GM23248 (cell line): ENCODE data around the gene NHS. TPM values are rescaled to one million over a fixed set of nuclear protein-coding genes. Genes with fewer than 3 reads are reported as not detected.
A peak's percentile ranks its signal among the peaks of the same experiment; 100 is the strongest.

ENCODE experiments used
- DNase-seq: peaks from one replicate; pipeline ENCODE4 v3.0.0-alpha.2; 2015
- H2AFZ ChIP-seq: fragments of 200-600 bp; sonication (generic); 2 replicates; pipeline ENCODE4 v1.6.1; 2016; ENCODE audit warnings: antibody characterized with exemption
- H3F3A ChIP-seq: fragments of 200-600 bp; sonication (generic); 2 replicates; pipeline ENCODE4 v1.6.1; 2016; ENCODE audit warnings: mild to moderate bottlenecking, antibody characterized with exemption, mixed run types; ENCODE audit not compliant: insufficient read depth
- H3K27ac ChIP-seq: fragments of 200-600 bp; sonication (generic); 2 replicates; pipeline ENCODE4 v1.5.1; 2016; ENCODE audit warnings: mild to moderate bottlenecking
- H3K27me3 ChIP-seq: fragments of 200-600 bp; sonication (generic); replicated peaks from 2 replicates; pipeline ENCODE4 v1.6.1; 2016; ENCODE audit warnings: mild to moderate bottlenecking; ENCODE audit not compliant: insufficient read depth
- H3K36me3 ChIP-seq: fragments of 200-600 bp; sonication (generic); 2 replicates; pipeline ENCODE4 v1.6.1; 2016; ENCODE audit warnings: low read depth, mild to moderate bottlenecking
- H3K4me1 ChIP-seq: fragments of 200-600 bp; sonication (generic); 2 replicates; pipeline ENCODE4 v1.6.1; 2016; ENCODE audit warnings: mild to moderate bottlenecking; ENCODE audit not compliant: insufficient read depth
- H3K4me2 ChIP-seq: fragments of 200-600 bp; sonication (generic); one replicate; pipeline ENCODE4 v1.6.1; 2016; ENCODE audit warnings: mild to moderate bottlenecking; ENCODE audit not compliant: unreplicated experiment
- H3K4me3 ChIP-seq: fragments of 200-600 bp; sonication (generic); 2 replicates; pipeline ENCODE4 v1.5.1; 2016; ENCODE audit warnings: mild to moderate bottlenecking
- H3K79me2 ChIP-seq: fragments of 200-600 bp; sonication (generic); 2 replicates; pipeline ENCODE4 v1.6.1; 2016; ENCODE audit warnings: mild to moderate bottlenecking; ENCODE audit not compliant: insufficient read depth
- H3K9ac ChIP-seq: fragments of 200-600 bp; sonication (generic); 2 replicates; pipeline ENCODE4 v1.6.1; 2016; ENCODE audit warnings: mild to moderate bottlenecking
- H3K9me2 ChIP-seq: fragments of 200-600 bp; sonication (generic); 2 replicates; pipeline ENCODE4 v1.6.1; 2016; ENCODE audit warnings: mixed run types, mild to moderate bottlenecking, moderate library complexity; ENCODE audit not compliant: insufficient read depth
- H3K9me3 ChIP-seq: fragments of 200-600 bp; sonication (generic); one replicate; pipeline ENCODE4 v1.6.1; 2017; ENCODE audit warnings: low read depth
- H4K20me1 ChIP-seq: fragments of 200-600 bp; sonication (generic); 2 replicates; pipeline ENCODE4 v1.6.0; 2016; ENCODE audit not compliant: insufficient read depth
- EZH2 ChIP-seq: fragments of 200-600 bp; sonication (generic); IDR thresholded peaks from 2 replicates; pipeline ENCODE4 v1.6.1; 2018; ENCODE audit warnings: antibody characterized with exemption, mild to moderate bottlenecking; ENCODE audit not compliant: insufficient read depth, poor library complexity, severe bottlenecking
- EZH2phosphoT487 ChIP-seq: fragments of 200-600 bp; sonication (generic); IDR thresholded peaks from 2 replicates; pipeline ENCODE4 v1.6.1; 2018; ENCODE audit warnings: antibody characterized with exemption, moderate library complexity, mild to moderate bottlenecking, low read depth; ENCODE audit not compliant: insufficient read depth
- WGBS, 2 experiments: methylation state at CpG; one replicate each; pipeline ENCODE4 v1.1.6; 2015 to 2017; ENCODE audit warnings: low lambda C conversion rate in 2 of 2, low coverage in 1 of 2; ENCODE audit errors: missing lambda C conversion rate in 2 of 2; 5-methylcytosine and 5-hydroxymethylcytosine counted together
- in situ Hi-C: fragments of 300-500 bp; cut with MboI; formaldehyde crosslinking; loops from 2 replicates; pipeline ENCODE4 v1.15.0; 2020
- polyA plus RNA-seq: library from polyadenylated mRNA; unstranded; fragments of >200 nt; fragmentation: Nextera tagmentation; extraction: Ambion mirVana; gene quantifications from 2 replicates; pipeline ENCODE4 v1.2.1, GENCODE V29; 2016
- total RNA-seq: library from RNA; depleted of rRNA; stranded (reverse); fragments of >200 nt; shearing (Covaris generic); gene quantifications from 2 replicates; pipeline ENCODE4 v1.2.3, GENCODE V29; 2014

Gene NHS
- total and polyA plus RNA-seq, 2 experiments from 2014 or later = 1.0 to 5.6 TPM

DNA sequence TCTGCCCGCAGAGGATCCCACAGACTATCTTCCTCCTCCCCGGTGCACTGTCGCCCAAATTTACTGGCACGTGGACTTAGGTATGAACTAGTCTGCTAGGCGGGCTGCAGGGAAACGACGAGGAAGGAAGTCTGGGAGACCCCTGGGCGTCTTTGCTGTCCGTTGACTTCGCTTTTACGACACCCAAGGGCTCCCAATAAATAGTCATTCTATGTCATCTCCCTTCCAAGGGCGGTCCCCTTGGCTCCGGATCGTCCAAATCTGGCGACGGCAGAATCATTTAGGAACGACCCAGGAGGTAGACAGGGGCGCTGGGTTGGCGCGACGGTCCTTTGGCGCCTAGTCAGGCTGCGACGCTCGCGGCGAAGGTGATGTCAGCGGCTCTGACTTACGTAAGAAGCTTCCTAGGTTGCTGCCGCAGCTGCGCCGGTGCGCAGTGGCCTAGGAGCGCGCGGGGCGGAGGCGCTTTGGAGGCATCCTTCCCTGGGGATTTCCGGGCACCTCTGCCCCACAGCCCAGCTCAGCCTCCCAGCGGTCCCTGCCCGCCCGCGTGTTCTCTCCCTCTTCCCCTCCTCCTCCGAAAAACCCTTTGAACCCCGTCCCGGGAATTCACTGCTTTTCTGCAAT lies 2.2 kb downstream of the NHS start:
- H3K36me3 ChIP-seq = no peaks in the 10 kb centered on the region
- H3K27me3 ChIP-seq = no peaks in the 10 kb centered on the region
- peak overlapping the region; percentile 77 for H3K9ac ChIP-seq
- in situ Hi-C loops = no loop called here
- no peaks in the 10 kb centered on the region for H3K9me2 ChIP-seq
- H3K9me3 ChIP-seq = no peaks in the 10 kb centered on the region
- H4K20me1 ChIP-seq = no peaks in the 10 kb centered on the region
- H2AFZ ChIP-seq = peak overlapping the region; percentile 79
- H3K4me2 ChIP-seq = peak overlapping the region; percentile 94
- 0 to 1% methylated on average over 21 to 24 of the region's 46 CpGs for WGBS, 2 experiments
- H3K79me2 ChIP-seq = peaks cover 30% of the 10 kb centered on the region
- no peak overlapping the region for H3K27ac ChIP-seq
- H3K4me3 ChIP-seq = peak overlapping the region; percentile 80
- TF ChIP-seq EZH2 = no peak
- no peak for TF ChIP-seq EZH2phosphoT487
- 0 out of 2 replicates have a peak, but pooled peaks cover 6% of the 10 kb centered on the region for H3F3A ChIP-seq
- peak; percentile 77 for DNase-seq
- no peaks in the 10 kb centered on the region for H3K4me1 ChIP-seq

DNA sequence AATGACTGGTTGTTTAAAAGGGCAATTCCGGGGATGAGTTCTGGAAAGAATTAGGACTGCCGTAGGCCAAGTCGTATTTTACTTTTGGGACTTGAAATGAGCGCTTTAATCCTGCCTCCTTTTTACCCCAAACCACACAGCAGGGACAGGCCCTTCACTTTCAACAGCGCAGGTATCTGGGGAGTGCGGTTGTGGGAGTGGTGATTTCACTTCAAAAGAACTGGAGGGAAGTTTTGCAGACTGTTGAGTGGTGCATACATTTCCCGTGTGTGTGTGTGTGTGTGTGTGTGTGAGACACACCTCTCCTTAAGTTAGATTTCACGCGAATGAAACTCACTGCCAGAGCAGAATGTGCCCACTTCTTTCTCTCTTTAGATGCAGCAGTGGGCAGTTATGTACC lies 2.8 kb downstream of the NHS start:
- no peaks in the 10 kb centered on the region for H4K20me1 ChIP-seq
- no peak overlapping the region for H3K27ac ChIP-seq
- peak; percentile 13 for DNase-seq
- peak overlapping the region; percentile 79 for H2AFZ ChIP-seq
- H3F3A ChIP-seq = 0 out of 2 replicates have a peak, but pooled peaks cover 6% of the 10 kb centered on the region
- no peaks in the 10 kb centered on the region for H3K4me1 ChIP-seq
- 6 to 28% methylated on average over 3 to 9 of the region's 9 CpGs for WGBS, 2 experiments
- H3K9me2 ChIP-seq = no peaks in the 10 kb centered on the region
- peak overlapping the region; percentile 77 for H3K9ac ChIP-seq
- in situ Hi-C loops = no loop called here
- peak overlapping the region; percentile 80 for H3K4me3 ChIP-seq
- H3K4me2 ChIP-seq = peak overlapping the region; percentile 94
- H3K27me3 ChIP-seq = no peaks in the 10 kb centered on the region
- no peaks in the 10 kb centered on the region for H3K36me3 ChIP-seq
- TF ChIP-seq EZH2 = no peak
- no peaks in the 10 kb centered on the region for H3K9me3 ChIP-seq
- peaks cover 36% of the 10 kb centered on the region for H3K79me2 ChIP-seq

DNA sequence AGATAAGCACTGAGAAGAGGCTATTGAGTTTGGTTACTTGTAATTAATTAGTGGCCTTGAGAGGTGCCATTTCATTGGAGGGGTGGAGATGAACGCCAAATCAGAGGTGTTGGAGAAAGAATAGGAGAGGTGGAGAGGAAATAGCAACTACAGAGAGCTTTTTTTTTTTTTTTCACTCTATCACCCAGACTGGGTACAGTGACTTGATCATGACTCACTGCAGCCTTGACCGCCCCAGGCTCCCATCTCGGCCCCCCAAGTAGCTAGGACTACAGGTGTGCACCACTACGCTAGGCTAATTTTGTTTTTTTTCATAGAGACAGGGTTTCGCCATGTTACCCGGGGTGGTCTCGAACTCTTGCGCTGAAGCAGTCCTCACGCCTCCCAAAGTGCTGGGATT lies 5.2 kb downstream of the NHS start:
- no peak overlapping the region for H3K4me2 ChIP-seq
- no peaks in the 10 kb centered on the region for H3K9me3 ChIP-seq
- H4K20me1 ChIP-seq = no peaks in the 10 kb centered on the region
- no peak for DNase-seq
- WGBS, 2 experiments = 96 to 97% methylated on average over 9 of the region's 9 CpGs
- no peaks in the 10 kb centered on the region for H3K27me3 ChIP-seq
- no peak overlapping the region for H3K4me3 ChIP-seq
- no peaks in the 10 kb centered on the region for H3F3A ChIP-seq
- TF ChIP-seq EZH2 = no peak
- H2AFZ ChIP-seq = no peak overlapping the region
- peaks cover 55% of the 10 kb centered on the region for H3K79me2 ChIP-seq
- no peaks in the 10 kb centered on the region for H3K9me2 ChIP-seq
- no peaks in the 10 kb centered on the region for H3K36me3 ChIP-seq
- in situ Hi-C loops = no loop called here
- no peak overlapping the region for H3K9ac ChIP-seq
- H3K4me1 ChIP-seq = no peaks in the 10 kb centered on the region
- H3K27ac ChIP-seq = no peak overlapping the region

- Histone ChIP-seq H3K4me1 (peaks cover 5% of the 10 kb centered on the region; the same call in 1 of the 2 replicates), H3K9me2 (no peaks in the 10 kb centered on the region), H3K4me2 (no peak overlapping the region), H3K79me2 (peaks cover 63% of the 10 kb centered on the region), H3K36me3 (no peaks in the 10 kb centered on the region), H3K27me3 (no peaks in the 10 kb centered on the region), H3K9me3 (no peaks in the 10 kb centered on the region), H4K20me1 (no peaks in the 10 kb centered on the region), H3K27ac (no peak overlapping the region), H3F3A (no peaks in the 10 kb centered on the region), H3K9ac (no peak overlapping the region), H2AFZ (no peak overlapping the region), H3K4me3 (no peak overlapping the region)
- WGBS, 2 experiments = 40 to 46% methylated on average over 5 of the region's 5 CpGs
- no peak for TF ChIP-seq EZH2
- TF ChIP-seq EZH2phosphoT487 = no peak
- peak; percentile 4 for DNase-seq
- in situ Hi-C loops = no loop called here
Measured at GRCh38 chrX:17390419-17390850, 15.4 kb downstream of the NHS start.
